Measurements from ENCODE around the gene MTREX. TPM values are rescaled to one million over a fixed set of nuclear protein-coding genes. Genes with fewer than 3 reads are reported as not detected.
A peak's percentile ranks its signal among the peaks of the same experiment; 100 is the strongest.

The MTREX gene
- total RNA-seq, 2 experiments from 2014 or later = 50.9 to 54.5 TPM

DNA sequence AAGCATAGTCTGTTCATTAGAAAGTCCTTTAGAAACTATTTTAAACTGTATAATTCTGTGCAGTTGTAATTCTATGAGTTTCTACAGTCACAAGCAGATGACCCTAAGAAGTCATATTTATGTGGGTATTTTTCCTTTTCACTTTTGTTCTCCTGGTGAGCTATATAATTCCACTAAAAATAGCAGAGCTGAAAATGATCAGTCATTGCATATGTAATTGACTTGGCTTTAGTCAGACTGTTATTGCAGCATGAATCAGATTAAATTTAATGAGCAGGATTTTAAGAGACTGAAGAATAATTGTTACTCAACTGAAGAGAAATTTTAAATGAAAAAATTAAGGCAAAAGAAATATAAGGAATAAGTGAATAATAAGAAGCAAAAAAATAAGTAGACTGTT lies 108.5 kb downstream of the MTREX start:
- peaks cover 44% of the 10 kb centered on the region for H3K36me3 ChIP-seq (ENCODE audit: insufficient read depth, low read length)
- no peak overlapping the region for H3K4me3 ChIP-seq (ENCODE audit: low read length)
- no peaks in the 10 kb centered on the region for H3K27me3 ChIP-seq (ENCODE audit: control insufficient read depth in 1 of 2, insufficient read depth in 2 of 2, low read length in 2 of 2)
- H3K27me3 Mint-ChIP-seq = no peaks in the 10 kb centered on the region
- peaks cover 81% of the 10 kb centered on the region for H3K36me3 Mint-ChIP-seq (ENCODE audit: low read depth)
- DNase-seq = no peak
- H3K27ac ChIP-seq (ENCODE audit: low read depth in 1 of 2, low read length in 2 of 2) = no peak overlapping the region
- H3K4me1 Mint-ChIP-seq (ENCODE audit: low read depth) = peaks cover 24% of the 10 kb centered on the region
- no peak overlapping the region for H3K4me3 Mint-ChIP-seq
- no peaks in the 10 kb centered on the region for H3K9me3 ChIP-seq (ENCODE audit: control insufficient read depth in 1 of 2, insufficient read depth in 1 of 2, low read length in 2 of 2)
- POLR2A ChIA-PET = no interaction called here
- no peak overlapping the region for H3K27ac Mint-ChIP-seq
- TF ChIP-seq, protein P1, sequence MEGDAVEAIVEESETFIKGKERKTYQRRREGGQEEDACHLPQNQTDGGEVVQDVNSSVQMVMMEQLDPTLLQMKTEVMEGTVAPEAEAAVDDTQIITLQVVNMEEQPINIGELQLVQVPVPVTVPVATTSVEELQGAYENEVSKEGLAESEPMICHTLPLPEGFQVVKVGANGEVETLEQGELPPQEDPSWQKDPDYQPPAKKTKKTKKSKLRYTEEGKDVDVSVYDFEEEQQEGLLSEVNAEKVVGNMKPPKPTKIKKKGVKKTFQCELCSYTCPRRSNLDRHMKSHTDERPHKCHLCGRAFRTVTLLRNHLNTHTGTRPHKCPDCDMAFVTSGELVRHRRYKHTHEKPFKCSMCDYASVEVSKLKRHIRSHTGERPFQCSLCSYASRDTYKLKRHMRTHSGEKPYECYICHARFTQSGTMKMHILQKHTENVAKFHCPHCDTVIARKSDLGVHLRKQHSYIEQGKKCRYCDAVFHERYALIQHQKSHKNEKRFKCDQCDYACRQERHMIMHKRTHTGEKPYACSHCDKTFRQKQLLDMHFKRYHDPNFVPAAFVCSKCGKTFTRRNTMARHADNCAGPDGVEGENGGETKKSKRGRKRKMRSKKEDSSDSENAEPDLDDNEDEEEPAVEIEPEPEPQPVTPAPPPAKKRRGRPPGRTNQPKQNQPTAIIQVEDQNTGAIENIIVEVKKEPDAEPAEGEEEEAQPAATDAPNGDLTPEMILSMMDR (IDR thresholded peaks at IDR 0.05) = no peak
- no peaks in the 10 kb centered on the region for H3K9me3 Mint-ChIP-seq
- ATAC-seq (ENCODE audit: poor library complexity) = no peak
- peaks cover 3% of the 10 kb centered on the region for H3K4me1 ChIP-seq (ENCODE audit: insufficient read depth, low read length)
- CTCF ChIA-PET = interaction anchor here (1.0 kb wide), 1 partner anchor 12 kb away, joined by 3 read pairs; no protein-coding TSS in a partner anchor
- intact Hi-C loops (cut with DNase I, micrococcal nuclease) = no loop called here

DNA sequence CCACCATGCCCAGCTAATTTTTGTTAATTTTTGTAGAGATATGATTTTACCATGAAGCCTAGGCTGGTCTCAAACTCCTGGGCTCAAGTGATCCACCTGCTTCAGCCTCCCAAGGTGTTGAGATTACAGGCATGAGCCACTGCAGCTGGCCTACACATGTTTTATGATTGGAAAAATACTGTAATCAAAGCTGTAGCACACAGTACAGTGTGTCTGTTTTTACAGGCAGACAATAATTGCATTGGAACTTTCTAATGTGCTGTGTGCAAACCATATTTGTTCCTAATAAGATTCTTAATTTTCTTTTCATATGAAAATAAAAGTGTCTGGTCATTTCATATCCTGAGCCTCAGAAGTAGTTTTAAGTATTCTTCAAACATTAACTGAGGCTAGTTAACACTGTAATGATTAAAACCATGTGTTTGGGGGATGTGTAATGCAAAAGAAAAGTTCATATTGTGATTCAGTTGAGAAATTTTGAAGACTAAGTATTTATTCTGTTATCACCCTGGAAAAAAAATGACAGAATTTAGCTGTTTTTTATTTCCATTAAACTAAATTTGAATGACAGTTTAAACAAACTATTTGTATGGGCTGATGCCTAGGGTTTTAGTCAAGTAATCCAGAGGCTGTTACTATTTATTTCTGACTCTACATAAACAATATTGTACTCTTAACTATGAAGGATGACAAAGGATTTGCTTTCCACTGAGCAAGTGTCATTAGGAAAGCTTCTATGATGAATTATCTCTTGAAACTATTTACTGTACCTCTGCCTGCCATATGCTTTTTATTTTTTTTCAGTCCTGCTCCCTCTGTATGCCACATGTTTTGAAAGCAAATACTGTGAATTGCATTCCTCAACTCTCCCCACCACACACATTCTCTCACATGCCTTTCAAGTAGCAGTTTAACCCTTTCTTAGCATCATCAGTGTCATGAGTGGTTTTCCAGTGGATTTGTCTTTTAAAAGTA lies 111.5 kb downstream of the MTREX start:
- H3K27me3 Mint-ChIP-seq = no peaks in the 10 kb centered on the region
- peaks cover 84% of the 10 kb centered on the region for H3K36me3 Mint-ChIP-seq (ENCODE audit: low read depth)
- ChIA-PET CTCF (no interaction called here), POLR2A (interaction anchor here (0.5 to 0.6 kb wide), 3 partner anchors 21 to 1766 kb away, joined by 3 to 5 read pairs (median 3); no protein-coding TSS in a partner anchor)
- H3K36me3 ChIP-seq (ENCODE audit: insufficient read depth, low read length) = peaks cover 58% of the 10 kb centered on the region
- no peak for DNase-seq
- intact Hi-C loops (cut with DNase I, micrococcal nuclease) = no loop called here
- no peaks in the 10 kb centered on the region for H3K9me3 ChIP-seq (ENCODE audit: control insufficient read depth in 1 of 2, insufficient read depth in 1 of 2, low read length in 2 of 2)
- H3K27ac Mint-ChIP-seq = no peak overlapping the region
- H3K4me3 ChIP-seq (ENCODE audit: low read length) = no peak overlapping the region
- ATAC-seq (ENCODE audit: poor library complexity) = no peak
- H3K4me1 ChIP-seq (ENCODE audit: insufficient read depth, low read length) = peaks cover 3% of the 10 kb centered on the region
- TF ChIP-seq, protein P1 (IDR thresholded peaks at IDR 0.05) = no peak
- H3K9me3 Mint-ChIP-seq = no peaks in the 10 kb centered on the region
- H3K4me3 Mint-ChIP-seq = no peak overlapping the region
- no peaks in the 10 kb centered on the region for H3K27me3 ChIP-seq (ENCODE audit: control insufficient read depth in 1 of 2, insufficient read depth in 2 of 2, low read length in 2 of 2)
- H3K27ac ChIP-seq (ENCODE audit: low read depth in 1 of 2, low read length in 2 of 2) = no peak overlapping the region
- peaks cover 22% of the 10 kb centered on the region for H3K4me1 Mint-ChIP-seq (ENCODE audit: low read depth)

DNA sequence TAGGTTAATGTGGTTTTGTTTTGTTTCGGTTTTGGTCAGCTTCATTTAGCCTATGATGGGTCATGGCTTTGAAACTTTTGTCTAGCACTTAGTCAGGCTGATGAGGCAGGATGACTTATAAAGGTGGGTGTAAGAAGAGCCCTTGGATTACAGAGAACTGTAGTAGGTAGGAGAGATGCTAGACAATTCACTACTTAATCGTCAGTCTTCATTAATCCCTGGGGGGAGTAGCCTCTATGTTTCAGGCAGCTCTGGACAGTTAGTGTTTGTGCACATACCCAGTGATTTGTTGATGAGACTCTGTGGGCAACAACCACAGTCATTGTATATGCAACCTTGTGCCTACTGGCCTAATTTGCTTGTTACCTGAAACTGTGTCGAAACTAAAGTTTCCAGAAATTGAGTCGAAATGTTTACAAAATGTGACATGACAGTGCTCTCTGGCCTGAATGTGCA lies 113.3 kb downstream of the MTREX start:
- no peaks in the 10 kb centered on the region for H3K27me3 ChIP-seq (ENCODE audit: control insufficient read depth in 1 of 2, insufficient read depth in 2 of 2, low read length in 2 of 2)
- peaks cover 63% of the 10 kb centered on the region for H3K36me3 ChIP-seq (ENCODE audit: insufficient read depth, low read length)
- H3K4me1 Mint-ChIP-seq (ENCODE audit: low read depth) = peaks cover 22% of the 10 kb centered on the region
- DNase-seq (no peak), ATAC-seq (ENCODE audit: poor library complexity) (no peak)
- H3K27ac Mint-ChIP-seq = peak overlapping the region; percentile 49
- peaks cover 3% of the 10 kb centered on the region for H3K4me1 ChIP-seq (ENCODE audit: insufficient read depth, low read length)
- no peaks in the 10 kb centered on the region for H3K27me3 Mint-ChIP-seq
- H3K4me3 Mint-ChIP-seq = no peak overlapping the region
- ChIA-PET CTCF (no interaction called here), POLR2A (no interaction called here)
- TF ChIP-seq, protein P1 (IDR thresholded peaks at IDR 0.05) = no peak
- no peaks in the 10 kb centered on the region for H3K9me3 Mint-ChIP-seq
- intact Hi-C loops (cut with DNase I, micrococcal nuclease) = no loop called here
- H3K27ac ChIP-seq (ENCODE audit: low read depth in 1 of 2, low read length in 2 of 2) = no peak overlapping the region
- H3K36me3 Mint-ChIP-seq (ENCODE audit: low read depth) = peaks cover 89% of the 10 kb centered on the region
- H3K4me3 ChIP-seq (ENCODE audit: low read length) = no peak overlapping the region
- no peaks in the 10 kb centered on the region for H3K9me3 ChIP-seq (ENCODE audit: control insufficient read depth in 1 of 2, insufficient read depth in 1 of 2, low read length in 2 of 2)
